ENCODE results near the gene SLC4A9.

DNA sequence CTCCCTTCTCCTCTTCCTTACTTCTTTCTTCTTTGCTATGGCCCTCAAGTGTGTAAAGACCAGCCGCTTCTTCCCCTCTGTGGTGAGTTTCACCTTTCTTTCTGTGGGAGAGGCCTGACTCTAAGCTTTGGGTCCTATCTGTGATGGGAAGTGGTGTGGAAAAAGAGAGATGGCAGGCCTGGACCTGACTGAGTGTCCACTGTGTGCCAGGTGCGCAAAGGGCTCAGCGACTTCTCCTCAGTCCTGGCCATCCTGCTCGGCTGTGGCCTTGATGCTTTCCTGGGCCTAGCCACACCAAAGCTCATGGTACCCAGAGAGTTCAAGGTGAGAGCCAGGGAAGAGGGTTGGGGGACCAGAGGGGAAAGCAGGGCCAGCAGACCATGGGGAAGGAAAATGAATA is 5.9 kb downstream of the SLC4A9 start:
- no peak for TF ChIP-seq TAF1 (IDR thresholded peaks at IDR 0.05; ENCODE audit: low read depth, low read length)
- no peak for TF ChIP-seq POLR2A (IDR thresholded peaks at IDR 0.05; ENCODE audit: low read depth, low read length)
- TF ChIP-seq POLR2AphosphoS5 (IDR thresholded peaks at IDR 0.05; ENCODE audit: low read depth, low read length), result no peak
- no peak for TF ChIP-seq PAX5 (IDR thresholded peaks at IDR 0.05; ENCODE audit: insufficient read depth, low read length, severe bottlenecking)
- TF ChIP-seq POU2F2 (IDR thresholded peaks at IDR 0.05; ENCODE audit: low read depth, low read length), result no peak
- TF ChIP-seq SPI1 (IDR thresholded peaks at IDR 0.05; ENCODE audit: low read depth, low read length), result no peak

All from GM12891 (cell line).